ENCODE measurements around the gene CNNM3. TPM values are rescaled to one million over a fixed set of nuclear protein-coding genes. Genes with fewer than 3 reads are reported as not detected.
"Not testable (repeated sequence)": the region's sequence is repeated elsewhere in the genome, so short reads cannot be mapped to it uniquely, and the experiment has no call there.

The CNNM3 gene
- 11.9 and 13.1 TPM in 2 replicates for polyA plus RNA-seq (2014; cell fraction: cytosol; rRNA removed)
- 13.5 and 24.5 TPM in 2 replicates for polyA plus RNA-seq (2014; cell fraction: nucleus; rRNA removed)

- peak; percentile 93 for DNase-seq (ENCODE audit: low spot score)
Observed at GRCh38 chr2:96816127-96816835, at the start of gene CNNM3. TSS of gene CNNM3 (plus strand) at chr2:96816268. CDS start at chr2:96816278, 10 bp downstream.

GRCh38 chr2:96767135-96767871 lies 48.8 kb upstream of the CNNM3 start:
- no peak for DNase-seq (ENCODE audit: low spot score)

GRCh38 chr2:96768083-96768561 lies 47.9 kb upstream of the CNNM3 start:
- no peak for DNase-seq (ENCODE audit: low spot score)

- DNase-seq (ENCODE audit: low spot score), result no peak
Observed at GRCh38 chr2:96769814-96770213, 46.3 kb upstream of the CNNM3 start.

- no peak for DNase-seq (ENCODE audit: low spot score)
Observed at GRCh38 chr2:96770442-96771202, 45.4 kb upstream of the CNNM3 start.

- DNase-seq (ENCODE audit: low spot score), result no peak
Observed at GRCh38 chr2:96771796-96772618, 44.1 kb upstream of the CNNM3 start.

- no peak for DNase-seq (ENCODE audit: low spot score)
Observed at GRCh38 chr2:96772903-96773671, 43.0 kb upstream of the CNNM3 start.

GRCh38 chr2:96773922-96774321 lies 42.1 kb upstream of the CNNM3 start:
- DNase-seq (ENCODE audit: low spot score), result no peak

GRCh38 chr2:96775160-96775559 lies 40.9 kb upstream of the CNNM3 start:
- no peak for DNase-seq (ENCODE audit: low spot score)

- DNase-seq (ENCODE audit: low spot score), result no peak
Observed at GRCh38 chr2:96783388-96783787, 32.7 kb upstream of the CNNM3 start.

- no peak for DNase-seq (ENCODE audit: low spot score)
Observed at GRCh38 chr2:96787411-96787810, 28.7 kb upstream of the CNNM3 start.

GRCh38 chr2:96788442-96789244 lies 27.4 kb upstream of the CNNM3 start:
- DNase-seq (ENCODE audit: low spot score), result no peak

GRCh38 chr2:96789245-96789617 lies 26.8 kb upstream of the CNNM3 start:
- no peak for DNase-seq (ENCODE audit: low spot score)

GRCh38 chr2:96792772-96793749 lies 23.0 kb upstream of the CNNM3 start:
- no peak for DNase-seq (ENCODE audit: low spot score)

GRCh38 chr2:96795076-96795475 lies 21.0 kb upstream of the CNNM3 start:
- DNase-seq (ENCODE audit: low spot score), result no peak

GRCh38 chr2:96796497-96796896 lies 19.6 kb upstream of the CNNM3 start:
- not testable (repeated sequence) for DNase-seq (ENCODE audit: low spot score)

GRCh38 chr2:96797066-96797625 lies 18.9 kb upstream of the CNNM3 start:
- DNase-seq (ENCODE audit: low spot score), result no peak

All from SK-N-DZ (cell line).